SU-DHL-6 (cell line): ENCODE data around the gene RNASET2.

Experiments
- CTCF ChIP-seq: fragments of 200-600 bp; sonication (generic); IDR thresholded peaks from one replicate; pipeline ENCODE4 v1.5.1; 2017; ENCODE audit warnings: antibody characterized with exemption, mild to moderate bottlenecking, low read length, moderate library complexity; ENCODE audit not compliant: insufficient read depth, poor library complexity, severe bottlenecking
- EZH2phosphoT487 ChIP-seq: fragments of 200-600 bp; sonication (generic), shearing (Covaris generic); conservative IDR thresholded peaks from 2 replicates; pipeline ENCODE4 v1.6.1; 2018; ENCODE audit warnings: mild to moderate bottlenecking, antibody characterized with exemption, low read length, moderate library complexity, mixed read lengths

- TF ChIP-seq CTCF (no peak), EZH2phosphoT487 (no peak)
These were observed 13.7 kb upstream of the RNASET2 start for GRCh38 chr6:166970091-166970490.
